ENCODE measurements around the gene NINJ1. TPM values are rescaled to one million over a fixed set of nuclear protein-coding genes. Genes with fewer than 3 reads are reported as not detected.

Gene NINJ1
- total and polyA plus RNA-seq, 8 donors = 9.3 to 153 (median 34.6) TPM

- peak overlapping the region; percentile 3 to 99 (median 96) for H3K27ac ChIP-seq
- H3K4me3 ChIP-seq = peak overlapping the region in 2 of 4 donors; percentile 67 to 81
- DNase-seq = peak in 1 of 2 donors; percentile 59
- peaks cover 0 to 6% (median 5%) of the 10 kb centered on the region in 4 donors for H3K36me3 ChIP-seq
- no peak for TF ChIP-seq EP300 (IDR thresholded peaks at IDR 0.05)
- no peak for TF ChIP-seq CTCF (IDR thresholded peaks at IDR 0.05)
- no peak for TF ChIP-seq POLR2A (IDR thresholded peaks at IDR 0.05)
- TF ChIP-seq POLR2AphosphoS5 (IDR thresholded peaks at IDR 0.05) = peak in 1 of 3 donors; percentile 19
- H3K9me3 ChIP-seq = no peaks in the 10 kb centered on the region
- H3K27me3 ChIP-seq = no peaks in the 10 kb centered on the region
- intact Hi-C loops (cut with DNase I; ENCODE audit: low total_unique reads) = no loop called here
- 42 to 73% (median 59%) methylated on average over 10 to 15 of the region's 15 CpGs for WGBS, 5 donors
- H3K4me1 ChIP-seq = peaks cover 78 to 94% (median 90%) of the 10 kb centered on the region in 4 donors
Measured at GRCh38 chr9:93130861-93131481, 3.1 kb downstream of the NINJ1 start.

- DNase-seq = no peak
- intact Hi-C loops (cut with DNase I; ENCODE audit: low total_unique reads) = no loop called here
- TF ChIP-seq CTCF (IDR thresholded peaks at IDR 0.05) = no peak
- TF ChIP-seq POLR2A (IDR thresholded peaks at IDR 0.05) = no peak
- no peak for TF ChIP-seq EP300 (IDR thresholded peaks at IDR 0.05)
- TF ChIP-seq POLR2AphosphoS5 (IDR thresholded peaks at IDR 0.05) = no peak
- WGBS, 5 donors = 53 to 70% (median 59%) methylated on average over 5 to 11 of the region's 11 CpGs
- no peaks in the 10 kb centered on the region for H3K27me3 ChIP-seq
- peaks cover 75 to 89% (median 82%) of the 10 kb centered on the region in 4 donors for H3K4me1 ChIP-seq
- H3K36me3 ChIP-seq = peaks cover 6 to 17% (median 15%) of the 10 kb centered on the region in 4 donors
- no peaks in the 10 kb centered on the region for H3K9me3 ChIP-seq
- H3K4me3 ChIP-seq = no peak overlapping the region
- H3K27ac ChIP-seq = peak overlapping the region in 4 of 5 donors; percentile 96 to 99 (median 98)
Measured at GRCh38 chr9:93129691-93130500, 4.2 kb downstream of the NINJ1 start.

GRCh38 chr9:93129286-93129685 lies 4.8 kb downstream of the NINJ1 start:
- WGBS, 5 donors = 55 to 70% (median 64%) methylated on average over 8 of the region's 8 CpGs
- DNase-seq = peak in 1 of 2 donors; percentile 58
- no peak for TF ChIP-seq EP300 (IDR thresholded peaks at IDR 0.05)
- TF ChIP-seq POLR2AphosphoS5 (IDR thresholded peaks at IDR 0.05) = no peak
- no peak for TF ChIP-seq CTCF (IDR thresholded peaks at IDR 0.05)
- TF ChIP-seq POLR2A (IDR thresholded peaks at IDR 0.05) = no peak
- Histone ChIP-seq H3K27me3 (no peaks in the 10 kb centered on the region), H3K4me1 (peaks cover 69 to 83% (median 77%) of the 10 kb centered on the region in 4 donors), H3K27ac (peak overlapping the region in 4 of 5 donors; percentile 96 to 99 (median 98)), H3K9me3 (no peaks in the 10 kb centered on the region), H3K36me3 (peaks cover 10 to 23% (median 21%) of the 10 kb centered on the region in 4 donors), H3K4me3 (no peak overlapping the region)
- intact Hi-C loops (cut with DNase I; ENCODE audit: low total_unique reads) = no loop called here

- no peak overlapping the region for H3K4me3 ChIP-seq
- peaks cover 15 to 28% (median 27%) of the 10 kb centered on the region in 4 donors for H3K36me3 ChIP-seq
- H3K4me1 ChIP-seq = peaks cover 69 to 83% (median 75%) of the 10 kb centered on the region in 4 donors
- intact Hi-C loops (cut with DNase I; ENCODE audit: low total_unique reads) = no loop called here
- DNase-seq = no peak
- H3K27me3 ChIP-seq = no peaks in the 10 kb centered on the region
- H3K27ac ChIP-seq = peak overlapping the region in 3 of 5 donors; percentile 96 to 99 (median 96)
- WGBS, 5 donors = 84 to 90% (median 88%) methylated on average over 9 to 10 of the region's 10 CpGs
- no peaks in the 10 kb centered on the region for H3K9me3 ChIP-seq
- TF ChIP-seq POLR2AphosphoS5 (IDR thresholded peaks at IDR 0.05) (no peak), CTCF (IDR thresholded peaks at IDR 0.05) (no peak), POLR2A (IDR thresholded peaks at IDR 0.05) (no peak), EP300 (IDR thresholded peaks at IDR 0.05) (no peak)
Measured at GRCh38 chr9:93128715-93129224, 5.3 kb downstream of the NINJ1 start.
